CD4-positive, alpha-beta T cell (primary cell): ENCODE data around the gene PLCD3. TPM values are rescaled to one million over a fixed set of nuclear protein-coding genes. Genes with fewer than 3 reads are reported as not detected.

Experiments
- ATAC-seq: fragments of 200-7000 bp; cut with Tn5 transposase; one replicate; pipeline ENCODE4 v1.10.0; 2022; ENCODE audit warnings: mild to moderate bottlenecking; ENCODE audit not compliant: poor library complexity
- CTCF ChIA-PET: fragments of 350-600 bp; sonication (Branson Sonifier 250); formaldehyde crosslinking; loops from one replicate; lab custom pipeline; 2021; ENCODE audit warnings: antibody characterized with exemption, inconsistent platforms; lab: Charles Lee
- POLR2A ChIA-PET: fragments of 350-600 bp; sonication (Branson Sonifier 250); formaldehyde crosslinking; loops from one replicate; lab custom pipeline; 2021; ENCODE audit warnings: antibody characterized with exemption, inconsistent platforms; lab: Charles Lee
- DNase-seq, 14 experiments: peaks; one replicate each; pipeline ENCODE4 v3.0.0-alpha.2; 2013 to 2020; ENCODE audit warnings: mixed read lengths in 2 of 14
- H3K27ac ChIP-seq, 2 donors: one replicate each; pipeline versions ENCODE4 v1.5.1 to v1.7.0; 2013; ENCODE audit warnings: low read length in 2 of 2, low read depth in 1 of 2, mild to moderate bottlenecking in 1 of 2
- H3K27me3 ChIP-seq, 2 experiments: 1 replicate in 1 of 2; 2 replicates in 1 of 2; pipeline versions ENCODE4 v1.6.1 to v1.7.0; 2013; ENCODE audit warnings: low read length in 2 of 2, control low read depth in 1 of 2, mild to moderate bottlenecking in 1 of 2, moderate library complexity in 1 of 2; ENCODE audit not compliant: insufficient read depth in 2 of 2, control insufficient read depth in 1 of 2
- H3K36me3 ChIP-seq: one replicate; pipeline ENCODE4 v1.6.1; 2013; ENCODE audit warnings: low read length, control low read depth; ENCODE audit not compliant: insufficient read depth
- H3K4me1 ChIP-seq: one replicate; pipeline ENCODE4 v1.6.1; 2013; ENCODE audit warnings: low read length, control low read depth; ENCODE audit not compliant: insufficient read depth
- H3K4me3 ChIP-seq: one replicate; pipeline ENCODE4 v1.5.1; 2013; ENCODE audit warnings: mild to moderate bottlenecking, low read length, moderate library complexity
- H3K9me3 ChIP-seq, 2 experiments: 1 replicate in 1 of 2; 2 replicates in 1 of 2; pipeline versions ENCODE4 v1.6.1 to v1.7.0; 2013; ENCODE audit warnings: low read length in 2 of 2, mild to moderate bottlenecking in 2 of 2, control low read depth in 1 of 2, moderate library complexity in 1 of 2; ENCODE audit not compliant: control insufficient read depth in 1 of 2, insufficient read depth in 1 of 2
- H3K27ac Mint-ChIP-seq: one replicate; pipeline ENCODE4 v1.8.0; 2020; ENCODE audit warnings: mixed read lengths
- H3K27me3 Mint-ChIP-seq: one replicate; pipeline ENCODE4 v1.8.0; 2021; ENCODE audit warnings: mixed read lengths
- H3K36me3 Mint-ChIP-seq: one replicate; pipeline ENCODE4 v1.8.0; 2021; ENCODE audit warnings: low read depth, mixed read lengths
- H3K4me1 Mint-ChIP-seq: one replicate; pipeline ENCODE4 v1.8.0; 2021; ENCODE audit warnings: low read depth, mixed read lengths
- H3K4me3 Mint-ChIP-seq: one replicate; pipeline ENCODE4 v1.8.0; 2020; ENCODE audit warnings: mild to moderate bottlenecking, mixed read lengths
- H3K9me3 Mint-ChIP-seq: one replicate; pipeline ENCODE4 v1.8.0; 2020; ENCODE audit warnings: mixed read lengths
- CTCF ChIP-seq: fragments of 200-600 bp; IDR thresholded peaks from one replicate; pipeline ENCODE4 v1.8.0; 2022; ENCODE audit warnings: antibody characterized with exemption, mild to moderate bottlenecking
- intact Hi-C, 2 experiments: fragments of 100-400 bp; cut with DNase I in 1 of 2; cut with micrococcal nuclease in 1 of 2; formaldehyde crosslinking; loops; one replicate each; pipeline versions ENCODE4 v1.15.1 to v1.9.0; 2023 to 2025; cut with DNase I, micrococcal nuclease
- total RNA-seq, 174 experiments: library from RNA in 2 of 174; stranded (reverse) in 2 of 174; gene quantifications; one replicate each; pipeline ENCODE4 v1.2.3 and lab custom pipeline; 2021 to 2026

The PLCD3 gene
- total RNA-seq, 2 experiments from 2014 or later, result 1.8 to 2.4 TPM

GRCh38 chr17:45117848-45118646, 14.3 kb downstream of the PLCD3 start:
- H3K9me3 ChIP-seq, result no peaks in the 10 kb centered on the region
- no peak overlapping the region for H3K4me3 Mint-ChIP-seq
- no peak for ATAC-seq
- ChIA-PET CTCF (interaction anchor here (1.4 kb wide), 1 partner anchor 17 kb away, joined by 4 read pairs; the partner anchor contains the start of gene ACBD4), POLR2A (no interaction called here)
- H3K4me3 ChIP-seq, result no peak overlapping the region
- intact Hi-C loops, result no loop called here
- no peaks in the 10 kb centered on the region for H3K36me3 Mint-ChIP-seq
- no peaks in the 10 kb centered on the region for H3K27me3 Mint-ChIP-seq
- TF ChIP-seq CTCF, result no peak
- no peak for DNase-seq
- no peaks in the 10 kb centered on the region for H3K4me1 Mint-ChIP-seq
- no peaks in the 10 kb centered on the region for H3K4me1 ChIP-seq
- H3K36me3 ChIP-seq, result no peaks in the 10 kb centered on the region
- no peak overlapping the region for H3K27ac Mint-ChIP-seq
- H3K27ac ChIP-seq, result no peak overlapping the region
- no peaks in the 10 kb centered on the region for H3K9me3 Mint-ChIP-seq
- H3K27me3 ChIP-seq, result no peaks in the 10 kb centered on the region

- intact Hi-C loops, result no loop called here
- Histone ChIP-seq H3K36me3 (no peaks in the 10 kb centered on the region), H3K27me3 (no peaks in the 10 kb centered on the region), H3K27ac (no peak overlapping the region), H3K9me3 (no peaks in the 10 kb centered on the region), H3K4me3 (no peak overlapping the region), H3K4me1 (no peaks in the 10 kb centered on the region)
- CTCF ChIA-PET, result interaction anchor here (1.4 kb wide), 1 partner anchor 18 kb away, joined by 4 read pairs; the partner anchor contains the start of gene ACBD4
- POLR2A ChIA-PET, result no interaction called here
- no peak overlapping the region for H3K4me3 Mint-ChIP-seq
- H3K27ac Mint-ChIP-seq, result no peak overlapping the region
- H3K36me3 Mint-ChIP-seq, result no peaks in the 10 kb centered on the region
- no peak for TF ChIP-seq CTCF
- no peaks in the 10 kb centered on the region for H3K4me1 Mint-ChIP-seq
- no peaks in the 10 kb centered on the region for H3K27me3 Mint-ChIP-seq
- no peaks in the 10 kb centered on the region for H3K9me3 Mint-ChIP-seq
- DNase-seq (no peak), ATAC-seq (no peak)
These were observed 15.0 kb downstream of the PLCD3 start for GRCh38 chr17:45117334-45117733.

- no peak for ATAC-seq
- no peaks in the 10 kb centered on the region for H3K36me3 Mint-ChIP-seq
- H3K27me3 Mint-ChIP-seq, result no peaks in the 10 kb centered on the region
- no peaks in the 10 kb centered on the region for H3K27me3 ChIP-seq
- intact Hi-C loops, result no loop called here
- H3K4me3 Mint-ChIP-seq, result no peak overlapping the region
- no peak for TF ChIP-seq CTCF
- no peaks in the 10 kb centered on the region for H3K36me3 ChIP-seq
- H3K9me3 ChIP-seq, result no peaks in the 10 kb centered on the region
- no peaks in the 10 kb centered on the region for H3K9me3 Mint-ChIP-seq
- no peak for DNase-seq
- H3K4me1 Mint-ChIP-seq, result no peaks in the 10 kb centered on the region
- no peak overlapping the region for H3K27ac Mint-ChIP-seq
- no peak overlapping the region for H3K27ac ChIP-seq
- no peak overlapping the region for H3K4me3 ChIP-seq
- POLR2A ChIA-PET, result no interaction called here
- CTCF ChIA-PET, result no interaction called here
- no peaks in the 10 kb centered on the region for H3K4me1 ChIP-seq
These were observed 15.8 kb downstream of the PLCD3 start for GRCh38 chr17:45116434-45117016.
